Measurements from ENCODE around the gene PAGE2B.
"Not testable (repeated sequence)": the region's sequence is repeated elsewhere in the genome, so short reads cannot be mapped to it uniquely, and the experiment has no call there.

Gene PAGE2B

DNA sequence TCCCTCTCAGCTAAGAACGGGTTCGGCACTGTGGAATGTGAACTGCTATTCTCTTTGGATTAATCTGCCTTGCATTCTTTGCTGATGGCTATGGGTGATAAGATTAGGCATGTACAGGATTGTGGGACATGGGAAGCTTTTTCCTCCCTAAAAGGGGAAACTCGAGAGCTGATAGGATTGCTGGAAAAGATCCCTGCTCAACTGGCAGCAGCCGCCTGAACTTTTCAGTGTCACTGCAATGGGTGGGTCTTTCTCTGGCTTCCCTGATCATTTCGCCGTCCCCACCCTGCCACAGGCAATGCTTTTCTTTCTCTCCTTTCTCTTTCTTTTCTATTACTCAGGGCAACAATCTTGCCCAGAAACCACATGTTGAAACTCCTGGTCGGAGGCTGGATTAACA is 34.5 kb downstream of the PAGE2B start:
- DNase-seq (ENCODE audit: low spot score), result no peak

DNA sequence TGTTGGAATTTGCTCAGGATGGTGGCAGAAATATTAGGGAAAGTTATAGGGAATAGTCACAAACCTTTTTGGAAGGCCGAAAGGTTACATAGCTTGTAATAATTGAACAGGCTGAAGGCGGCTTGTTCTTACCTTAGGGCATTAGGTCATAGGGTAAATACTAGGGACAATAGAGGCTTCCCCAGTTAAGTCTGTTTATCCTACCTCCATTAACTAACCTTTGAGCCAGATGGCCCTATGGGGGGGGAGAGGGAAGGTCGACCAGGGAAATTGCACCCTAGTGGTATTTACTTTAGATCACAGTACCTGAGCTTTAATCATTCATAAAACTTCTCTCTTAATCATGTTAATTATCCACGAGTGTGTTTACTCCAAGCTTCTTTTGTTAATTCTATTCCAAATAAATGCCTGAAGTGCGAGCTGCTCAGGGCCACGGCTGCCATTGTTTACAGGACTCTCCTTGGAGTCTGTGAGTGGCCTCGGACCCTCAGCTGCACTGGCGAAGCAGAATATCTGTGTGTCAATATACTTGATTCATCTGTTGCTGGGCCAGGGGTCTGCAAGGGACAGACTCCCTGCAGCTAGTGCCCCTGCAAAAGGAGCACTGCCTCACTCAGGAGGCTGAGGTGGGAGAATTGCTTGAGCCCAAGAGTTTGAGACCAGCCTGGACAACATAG is 36.9 kb downstream of the PAGE2B start:
- no peak for DNase-seq (ENCODE audit: low spot score)

DNA sequence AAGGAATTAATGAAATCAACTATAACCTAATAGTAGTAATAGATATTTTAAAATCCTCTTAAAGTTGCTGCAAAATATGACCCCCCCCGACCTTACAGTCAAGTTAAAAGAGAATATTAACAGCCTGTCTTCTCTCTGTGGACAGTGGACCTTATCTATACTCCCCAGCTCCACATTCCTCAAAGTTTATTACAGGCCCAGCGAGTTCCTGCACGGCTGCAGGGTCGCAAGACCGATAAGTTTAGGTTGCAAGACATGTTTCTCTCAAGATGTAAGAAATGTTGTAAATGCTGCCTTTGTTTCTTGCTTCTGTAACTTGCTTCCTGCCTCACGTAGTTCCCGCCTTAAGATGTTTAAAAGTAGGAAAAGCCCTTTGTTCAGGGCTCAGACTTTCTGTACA is 41.8 kb downstream of the PAGE2B start:
- DNase-seq (ENCODE audit: low spot score), result not testable (repeated sequence)

DNA sequence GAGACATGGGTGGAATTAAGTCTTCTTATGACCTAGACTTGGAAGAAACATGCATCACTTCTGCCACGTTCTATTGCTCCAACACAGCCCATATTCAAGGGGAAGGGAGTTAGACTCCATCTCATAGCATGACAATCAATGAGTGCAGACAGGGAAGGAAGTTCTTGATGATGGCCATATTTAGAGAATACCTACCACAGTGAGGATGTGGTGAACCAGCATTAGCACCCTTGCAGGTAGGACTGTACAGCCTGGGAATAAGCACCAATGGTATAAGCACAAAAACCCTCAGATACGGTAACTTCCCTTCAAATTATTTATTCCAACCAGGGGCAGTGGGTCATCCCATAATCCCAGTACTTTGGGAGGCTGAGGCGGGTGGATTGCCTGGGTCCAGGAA is 43.7 kb downstream of the PAGE2B start:
- no peak for DNase-seq (ENCODE audit: low spot score)

DNA sequence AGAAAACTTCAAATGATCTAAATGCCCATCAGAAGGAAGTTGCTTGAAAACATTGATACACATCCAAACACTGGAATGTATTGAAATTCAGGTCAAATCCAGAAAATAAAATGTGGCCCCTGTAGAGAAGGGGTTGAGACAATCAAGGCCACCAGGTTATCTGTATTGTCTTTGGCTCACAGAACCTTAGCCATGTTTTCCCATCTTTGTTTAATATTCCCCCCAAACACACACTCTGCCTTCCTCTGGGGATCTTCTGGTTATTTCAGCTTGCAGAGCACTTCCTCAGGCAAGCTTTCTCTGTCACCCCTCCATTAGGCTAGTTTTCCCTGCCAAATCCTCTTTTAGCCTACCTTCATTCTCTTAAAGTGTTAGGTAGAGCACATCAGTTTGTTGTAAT is 44.4 kb downstream of the PAGE2B start:
- no peak for DNase-seq (ENCODE audit: low spot score)

GRCh38 chrX:55119712-55120111 is 44.9 kb downstream of the PAGE2B start:
- no peak for DNase-seq (ENCODE audit: low spot score)

DNA sequence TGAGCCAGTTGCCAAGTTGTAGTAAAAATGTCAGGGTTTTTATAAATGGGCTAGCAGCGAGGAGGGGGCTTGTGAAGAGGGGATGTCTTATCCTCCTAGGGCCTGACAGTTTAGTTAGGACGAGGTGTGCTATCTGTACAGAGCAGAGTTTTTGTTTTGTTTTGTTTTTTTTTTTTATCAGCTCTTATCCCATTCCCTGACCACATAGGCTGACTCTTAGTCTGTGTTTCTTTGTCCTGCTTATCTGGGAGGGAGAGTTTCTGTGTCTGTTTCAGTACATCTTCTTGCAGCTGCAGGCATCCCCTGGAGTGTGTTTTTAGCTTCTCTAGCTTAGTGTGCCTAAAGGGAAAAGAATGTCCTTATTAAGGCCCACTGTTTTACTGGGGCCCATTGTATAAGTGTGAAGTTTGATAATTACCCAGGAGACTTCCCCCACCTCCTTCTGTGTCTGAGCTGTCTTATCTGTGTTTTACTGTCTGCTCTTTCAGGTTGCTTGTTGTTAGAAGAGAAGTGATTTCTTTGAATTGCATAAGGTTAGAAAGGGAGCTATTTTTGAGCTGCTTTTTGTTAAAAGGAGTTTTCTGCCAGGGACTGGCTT is 46.0 kb downstream of the PAGE2B start:
- no peak for DNase-seq (ENCODE audit: low spot score)

DNA sequence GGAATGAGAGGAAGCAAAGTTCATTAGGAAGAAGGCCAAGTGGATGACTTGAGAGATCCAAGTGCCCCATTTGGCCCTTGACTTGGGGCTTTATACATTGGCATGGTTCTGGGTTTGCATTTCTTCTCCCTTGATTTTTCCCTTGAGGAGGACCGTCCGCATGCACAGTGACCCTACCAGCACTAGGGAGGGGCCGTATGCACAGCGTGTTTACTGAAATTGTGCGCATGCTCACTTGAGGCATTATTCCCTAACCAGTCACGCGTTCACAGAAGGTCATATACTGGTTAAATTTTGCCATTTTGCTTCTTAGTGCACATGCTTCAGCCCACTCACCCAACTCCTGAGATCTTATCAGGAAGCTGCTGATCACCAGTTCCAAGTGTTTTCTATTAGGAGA is 49.1 kb downstream of the PAGE2B start:
- no peak for DNase-seq (ENCODE audit: low spot score)

DNA sequence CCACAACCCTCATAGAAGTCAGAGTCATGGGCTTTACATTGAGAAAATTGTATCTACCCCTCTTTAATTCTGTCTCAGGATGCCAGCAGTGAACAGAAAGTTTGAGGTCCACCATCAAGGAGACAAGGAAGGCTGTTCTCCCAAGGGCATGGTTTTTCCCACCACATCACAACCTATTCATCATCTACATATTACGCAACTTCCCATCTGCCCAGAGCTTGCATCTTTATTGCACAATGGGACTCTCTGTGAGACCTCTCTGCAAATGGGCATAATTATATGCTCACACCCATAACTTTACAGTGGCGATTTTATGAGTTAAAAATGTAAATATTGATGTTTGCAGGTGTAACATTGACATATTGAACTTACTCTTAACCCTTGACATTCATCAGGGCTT is 52.9 kb downstream of the PAGE2B start:
- no peak for DNase-seq (ENCODE audit: low spot score)
